GM12878 (cell line): ENCODE data around the gene ZNF428. TPM values are rescaled to one million over a fixed set of nuclear protein-coding genes. Genes with fewer than 3 reads are reported as not detected.

Experiments
- ATAC-seq: fragments of 200-7000 bp; cut with Tn5 transposase; 3 replicates; pipeline ENCODE4 v1.9.1; 2020; ENCODE audit warnings: mild to moderate bottlenecking, moderate library complexity
- BruUV-seq: library from RNA; stranded (reverse); fragments of 400-500 nt; replicated peaks from 2 replicates; lab custom pipeline; 2021; lab: Mats Ljungman, UMichigan
- CTCF ChIA-PET: fragments of 300-600 bp; sonication (Branson Sonifier 250); formaldehyde crosslinking; extraction: SDS; loops from one replicate; lab custom pipeline; 2021; ENCODE audit warnings: inconsistent platforms; lab: Yijun Ruan, JAX
- POLR2A ChIA-PET: fragments of 350-600 bp; formaldehyde crosslinking; extraction: SDS; loops from one replicate; lab custom pipeline; 2021; ENCODE audit warnings: inconsistent platforms; lab: Charles Lee
- RAD21 ChIA-PET: fragments of 300-600 bp; sonication (Branson Sonifier 250); formaldehyde crosslinking; loops from one replicate; lab custom pipeline; 2023; ENCODE audit warnings: antibody characterized with exemption; ENCODE audit not compliant: unreplicated experiment; lab: Charles Lee
- SMC1A ChIA-PET: fragments of 300-600 bp; sonication (Branson Sonifier 250); formaldehyde crosslinking; loops from one replicate; lab custom pipeline; 2023; ENCODE audit not compliant: unreplicated experiment, uncharacterized antibody; lab: Charles Lee
- DNase-seq: peaks from one replicate; pipeline ENCODE4 v3.0.0-alpha.2; 2011; ENCODE audit warnings: low read depth, low spot score
- FAIRE-seq: peaks from 3 replicates; lab custom pipeline; 2011; peaks lifted over from hg19 to GRCh38; lab: Jason Lieb, UNC
- H2AFZ ChIP-seq: 2 replicates; pipeline ENCODE4 v1.6.0; 2011; ENCODE audit warnings: low read depth, low read length, control low read depth; ENCODE audit not compliant: control insufficient read depth
- H3K27ac ChIP-seq: 2 replicates; pipeline ENCODE4 v1.5.1; 2011; ENCODE audit warnings: control low read depth; ENCODE audit not compliant: control insufficient read depth, insufficient read depth
- H3K27me3 ChIP-seq, 2 experiments: replicated peaks in 1 of 2; 2 replicates each; pipeline versions ENCODE4 v1.6.0 to v1.6.1; 2011; ENCODE audit warnings: low read length in 1 of 2; ENCODE audit not compliant: control insufficient read depth in 2 of 2, insufficient read depth in 2 of 2
- H3K36me3 ChIP-seq, 2 experiments: 2 replicates each; pipeline ENCODE4 v1.5.1; 2011; ENCODE audit warnings: low read length in 1 of 2; ENCODE audit not compliant: control insufficient read depth in 2 of 2, insufficient read depth in 2 of 2
- H3K4me1 ChIP-seq: 2 replicates; pipeline ENCODE4 v1.6.1; 2011; ENCODE audit warnings: mild to moderate bottlenecking, low read length, moderate library complexity, mixed read lengths; ENCODE audit not compliant: control insufficient read depth, insufficient read depth
- H3K4me2 ChIP-seq: 2 replicates; pipeline ENCODE4 v1.6.0; 2011; ENCODE audit warnings: control low read depth; ENCODE audit not compliant: control insufficient read depth, insufficient read depth
- H3K4me3 ChIP-seq: fragments of 200-600 bp; sonication (generic); 2 replicates; pipeline ENCODE4 v1.5.1; 2016
- H3K79me2 ChIP-seq: 2 replicates; pipeline ENCODE4 v1.6.0; 2011; ENCODE audit warnings: low read length; ENCODE audit not compliant: control insufficient read depth, insufficient read depth
- H3K9ac ChIP-seq: 2 replicates; pipeline ENCODE4 v1.8.0; 2011; ENCODE audit warnings: low read length, control low read depth, mixed read lengths; ENCODE audit not compliant: control insufficient read depth, insufficient read depth
- H3K9me3 ChIP-seq: replicated peaks from 3 replicates; pipeline ENCODE4 v1.5.1; 2011; ENCODE audit warnings: mild to moderate bottlenecking, low read length; ENCODE audit not compliant: control insufficient read depth, insufficient read depth
- H4K20me1 ChIP-seq: 2 replicates; pipeline ENCODE4 v1.6.0; 2011; ENCODE audit not compliant: control insufficient read depth, insufficient read depth
- CUX1 ChIP-seq: IDR thresholded peaks from 2 replicates; pipeline ENCODE4 v1.6.1; 2012; ENCODE audit warnings: improper control_type of control experiment, low read depth, low read length; ENCODE audit not compliant: insufficient replicate concordance
- HCFC1 ChIP-seq: fragments of 150-350 bp; IDR thresholded peaks from 2 replicates; pipeline ENCODE4 v1.6.1; 2014; ENCODE audit warnings: low read length
- KAT2A ChIP-seq: conservative IDR thresholded peaks from 2 replicates; pipeline ENCODE4 v1.6.1; 2011; ENCODE audit warnings: low read depth, low read length; ENCODE audit not compliant: control insufficient read depth
- NKRF ChIP-seq: fragments of 450-650 bp; conservative IDR thresholded peaks from 2 replicates; pipeline ENCODE4 v1.6.1; 2017; ENCODE audit warnings: mild to moderate bottlenecking, moderate library complexity
- NR2C2 ChIP-seq: IDR thresholded peaks from 2 replicates; pipeline ENCODE4 v1.6.1; 2011; ENCODE audit warnings: borderline replicate concordance, low read depth; ENCODE audit not compliant: control insufficient read depth, insufficient read length
- NRF1 ChIP-seq: conservative IDR thresholded peaks from 2 replicates; pipeline ENCODE4 v1.6.1; 2011; ENCODE audit warnings: mild to moderate bottlenecking, low read depth, low read length, improper control_type of control experiment
- POLR2A ChIP-seq: IDR thresholded peaks from 2 replicates; pipeline ENCODE4 v1.6.1; 2011; ENCODE audit warnings: low read depth, mild to moderate bottlenecking, low read length
- RAD51 ChIP-seq: fragments of 450-650 bp; IDR thresholded peaks from 2 replicates; pipeline ENCODE4 v1.6.1; 2016; ENCODE audit warnings: moderate library complexity, mild to moderate bottlenecking, inconsistent platforms
- SREBF1 ChIP-seq: IDR thresholded peaks from 2 replicates; pipeline ENCODE4 v1.6.1; 2012; ENCODE audit warnings: mild to moderate bottlenecking, low read length
- STAT1 ChIP-seq: fragments of 450-650 bp; conservative IDR thresholded peaks from 2 replicates; pipeline ENCODE4 v1.6.1; 2014; ENCODE audit warnings: antibody characterized with exemption, mild to moderate bottlenecking
- USF2 ChIP-seq: IDR thresholded peaks from 2 replicates; pipeline ENCODE4 v1.6.1; 2011; ENCODE audit warnings: low read depth, low read length, improper control_type of control experiment, borderline replicate concordance
- WGBS: methylation state at CpG from one replicate; pipeline ENCODE4 v1.1.6; 2016; ENCODE audit warnings: low lambda C conversion rate; ENCODE audit not compliant: insufficient replicate concordance, insufficient coverage; ENCODE audit errors: missing lambda C conversion rate; 5-methylcytosine and 5-hydroxymethylcytosine counted together
- in situ Hi-C: fragments of 300-500 bp; cut with MboI; formaldehyde crosslinking; loops from 9 replicates; pipeline ENCODE4 v1.14.3; 2018; ENCODE audit warnings: mixed read lengths
- intact Hi-C: fragments of 100-400 bp; cut with micrococcal nuclease; formaldehyde crosslinking; loops from one replicate; pipeline ENCODE4 v1.14.2; 2022; ENCODE audit not compliant: unreplicated experiment
- polyA plus RNA-seq, 11 experiments: library from polyadenylated mRNA; depleted of rRNA in 4 of 11; unstranded in 6 of 11; stranded (reverse) in 5 of 11; fragments of >200 nt; fragmentation: Nextera tagmentation in 4 of 11; fragmentation: Illumina TruSeq in 1 of 11; extraction: Ambion mirVana in 4 of 11; extraction: Trizol in 1 of 11; gene quantifications; 1 replicate in 1 of 11; 2 replicates in 10 of 11; pipeline versions ENCODE4 v1.2.1 to v1.2.3, GENCODE V29; 2011 to 2016; ENCODE audit warnings: inconsistent platforms in 2 of 11, missing spikeins in 2 of 11, low read depth in 1 of 11
- total RNA-seq, 4 experiments: library from RNA; depleted of rRNA in 3 of 4; stranded (reverse); fragments of >200 nt in 3 of 4; fragmentation: Illumina TruSeq in 1 of 4; extraction: Trizol in 1 of 4; gene quantifications; 2 replicates each; pipeline versions ENCODE4 v1.2.1 to v1.2.3, GENCODE V29; 2013 to 2021
- TF ChIP-seq, protein P1 (sequence below): fragments of 150-350 bp; IDR thresholded peaks from 2 replicates; pipeline ENCODE4 v1.6.1; 2014; ENCODE audit warnings: mild to moderate bottlenecking, low read depth, low read length

The ZNF428 gene
- total and polyA plus RNA-seq, 10 of the 15 experiments (the other 5 are each of a cell fraction or from before 2014, with no cell fraction given) = 0.27 to 57.8 (median 20.4) TPM

DNA sequence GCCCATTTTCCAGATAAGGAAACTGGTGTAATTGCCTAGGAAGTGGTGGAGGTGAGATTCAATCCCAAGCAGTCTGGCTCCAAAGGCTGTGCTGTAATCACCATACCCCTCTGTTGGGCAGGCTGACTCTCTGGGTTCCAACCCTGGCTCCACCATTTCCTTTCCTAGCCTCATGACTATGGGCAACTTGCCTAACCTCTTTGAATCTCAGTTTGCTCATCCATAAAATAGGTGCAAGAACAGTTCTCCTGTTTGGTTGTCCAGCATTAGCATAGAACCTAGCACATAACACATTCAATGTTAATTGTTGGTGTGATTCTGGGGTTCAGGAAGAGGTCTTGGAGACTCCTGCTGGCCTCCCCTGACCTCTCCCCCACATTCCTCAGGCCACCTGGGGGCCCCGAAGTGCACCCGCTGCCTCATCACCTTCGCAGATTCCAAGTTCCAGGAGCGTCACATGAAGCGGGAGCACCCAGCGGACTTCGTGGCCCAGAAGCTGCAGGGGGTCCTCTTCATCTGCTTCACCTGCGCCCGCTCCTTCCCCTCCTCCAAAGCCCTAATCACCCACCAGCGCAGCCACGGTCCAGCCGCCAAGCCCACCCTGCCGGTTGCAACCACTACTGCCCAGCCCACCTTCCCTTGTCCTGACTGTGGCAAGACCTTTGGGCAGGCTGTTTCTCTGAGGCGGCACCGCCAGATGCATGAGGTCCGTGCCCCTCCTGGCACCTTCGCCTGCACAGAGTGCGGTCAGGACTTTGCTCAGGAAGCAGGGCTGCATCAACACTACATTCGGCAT lies 20.8 kb downstream of the ZNF428 start:
- whole genome bisulfite sequencing = 98% methylated on average over 17 of the region's 19 CpGs
- H3K9ac ChIP-seq = no peak overlapping the region; the same call in 1 of the 2 replicates
- TF ChIP-seq CUX1 = no peak
- TF ChIP-seq NR2C2 = no peak
- TF ChIP-seq SREBF1 = no peak
- no peak for TF ChIP-seq HCFC1
- no peak for TF ChIP-seq POLR2A
- TF ChIP-seq NKRF = no peak
- TF ChIP-seq NRF1 = no peak
- TF ChIP-seq, protein P1, sequence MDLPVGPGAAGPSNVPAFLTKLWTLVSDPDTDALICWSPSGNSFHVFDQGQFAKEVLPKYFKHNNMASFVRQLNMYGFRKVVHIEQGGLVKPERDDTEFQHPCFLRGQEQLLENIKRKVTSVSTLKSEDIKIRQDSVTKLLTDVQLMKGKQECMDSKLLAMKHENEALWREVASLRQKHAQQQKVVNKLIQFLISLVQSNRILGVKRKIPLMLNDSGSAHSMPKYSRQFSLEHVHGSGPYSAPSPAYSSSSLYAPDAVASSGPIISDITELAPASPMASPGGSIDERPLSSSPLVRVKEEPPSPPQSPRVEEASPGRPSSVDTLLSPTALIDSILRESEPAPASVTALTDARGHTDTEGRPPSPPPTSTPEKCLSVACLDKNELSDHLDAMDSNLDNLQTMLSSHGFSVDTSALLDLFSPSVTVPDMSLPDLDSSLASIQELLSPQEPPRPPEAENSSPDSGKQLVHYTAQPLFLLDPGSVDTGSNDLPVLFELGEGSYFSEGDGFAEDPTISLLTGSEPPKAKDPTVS = no peak
- TF ChIP-seq USF2 = no peak
- no peak for TF ChIP-seq KAT2A
- no peak for TF ChIP-seq STAT1
- no peak for TF ChIP-seq RAD51

More for the DNA sequence above, 20.8 kb downstream of the ZNF428 start:
- ChIA-PET RAD21 (interaction anchor here (1.8 kb wide), 1 partner anchor 211 kb away, joined by 4 read pairs; no protein-coding TSS in a partner anchor), POLR2A (interaction anchor here (1.1 kb wide), 1 partner anchor 23 kb away, joined by 3 read pairs; the partner anchor contains the start of gene XRCC1), SMC1A (no interaction called here), CTCF (interaction anchor here (0.6 to 6.6 kb wide), 3 partner anchors 17 to 211 kb away, joined by 3 to 169 read pairs (median 7); no protein-coding TSS in a partner anchor)
- BruUV-seq = no TSS peak
- no peak for DNase-seq
- H3K4me3 ChIP-seq = 0 out of 2 replicates have a peak overlapping the region, but pooled peaks have one; percentile 80
- no peak for FAIRE-seq
- H3K36me3 ChIP-seq = peaks cover 6 to 23% of the 10 kb centered on the region in 2 experiments; a peak in 3 of 4 replicates
- H3K4me1 ChIP-seq = peaks cover 7% of the 10 kb centered on the region; the same call in 1 of the 2 replicates
- no peaks in the 10 kb centered on the region for H4K20me1 ChIP-seq
- peak overlapping the region; percentile 86 for H3K4me2 ChIP-seq
- no peaks in the 10 kb centered on the region for H3K27me3 ChIP-seq
- in situ Hi-C loops (no loop called here), intact Hi-C loops (no loop called here)
- H3K79me2 ChIP-seq = peaks cover 37% of the 10 kb centered on the region
- ATAC-seq = no peak
- no peaks in the 10 kb centered on the region for H3K9me3 ChIP-seq
- no peak overlapping the region for H2AFZ ChIP-seq
- no peak overlapping the region for H3K27ac ChIP-seq
